Measurements from ENCODE around the gene CFAP43.

GRCh38 chr10:104155591-104155990, 76.6 kb downstream of the CFAP43 start:
- TF ChIP-seq CTCF (conservative IDR thresholded peaks at IDR 0.05; ENCODE audit: low read length) (no peak), EZH2phosphoT487 (IDR thresholded peaks at IDR 0.05; ENCODE audit: borderline replicate concordance, low read depth, low read length) (no peak)

Measured in OCI-LY7 (cell line).